Measurements from ENCODE around the gene ATP2B1. TPM values are rescaled to one million over a fixed set of nuclear protein-coding genes. Genes with fewer than 3 reads are reported as not detected.
"Not testable (repeated sequence)": the region's sequence is repeated elsewhere in the genome, so short reads cannot be mapped to it uniquely, and the experiment has no call there.

ATP2B1 gene
- total RNA-seq, 1 donor from 2014 or later = 5.1 TPM

DNA sequence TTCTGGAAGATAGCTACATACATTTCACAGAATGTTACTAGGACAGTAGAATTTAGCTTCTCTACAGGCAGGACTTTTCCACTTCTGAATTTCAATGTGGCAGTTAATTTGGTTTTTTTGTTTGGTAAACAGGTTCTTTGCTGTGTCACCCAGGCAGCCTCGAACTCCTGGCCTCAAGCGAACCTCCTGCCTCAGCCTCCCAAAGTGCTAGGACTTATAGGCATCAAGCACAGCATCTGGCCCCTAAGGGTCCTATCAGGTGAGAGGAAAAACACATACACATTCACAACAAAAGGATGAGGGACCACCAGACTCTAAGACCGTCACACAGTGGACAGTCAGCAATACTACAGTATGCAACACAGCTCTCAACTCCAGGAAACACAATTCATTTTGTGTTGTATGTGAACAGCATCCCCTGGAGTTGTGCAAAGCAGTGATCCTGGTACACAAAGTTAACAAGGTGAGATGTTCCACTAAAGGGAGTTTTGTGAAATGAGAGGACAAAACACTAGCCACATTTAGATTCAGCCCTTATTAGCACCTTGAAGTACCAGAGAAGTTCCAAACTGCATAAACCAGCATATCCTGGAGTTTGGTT is 6.9 kb downstream of the ATP2B1 start:
- H3K4me1 ChIP-seq = peaks cover 0 to under 1% of the 10 kb centered on the region in 2 donors
- TF ChIP-seq, protein P1, sequence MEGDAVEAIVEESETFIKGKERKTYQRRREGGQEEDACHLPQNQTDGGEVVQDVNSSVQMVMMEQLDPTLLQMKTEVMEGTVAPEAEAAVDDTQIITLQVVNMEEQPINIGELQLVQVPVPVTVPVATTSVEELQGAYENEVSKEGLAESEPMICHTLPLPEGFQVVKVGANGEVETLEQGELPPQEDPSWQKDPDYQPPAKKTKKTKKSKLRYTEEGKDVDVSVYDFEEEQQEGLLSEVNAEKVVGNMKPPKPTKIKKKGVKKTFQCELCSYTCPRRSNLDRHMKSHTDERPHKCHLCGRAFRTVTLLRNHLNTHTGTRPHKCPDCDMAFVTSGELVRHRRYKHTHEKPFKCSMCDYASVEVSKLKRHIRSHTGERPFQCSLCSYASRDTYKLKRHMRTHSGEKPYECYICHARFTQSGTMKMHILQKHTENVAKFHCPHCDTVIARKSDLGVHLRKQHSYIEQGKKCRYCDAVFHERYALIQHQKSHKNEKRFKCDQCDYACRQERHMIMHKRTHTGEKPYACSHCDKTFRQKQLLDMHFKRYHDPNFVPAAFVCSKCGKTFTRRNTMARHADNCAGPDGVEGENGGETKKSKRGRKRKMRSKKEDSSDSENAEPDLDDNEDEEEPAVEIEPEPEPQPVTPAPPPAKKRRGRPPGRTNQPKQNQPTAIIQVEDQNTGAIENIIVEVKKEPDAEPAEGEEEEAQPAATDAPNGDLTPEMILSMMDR (IDR thresholded peaks at IDR 0.05) = no peak
- no peaks in the 10 kb centered on the region for H3K9me3 ChIP-seq
- no peaks in the 10 kb centered on the region for H3K27me3 ChIP-seq
- H3K4me3 ChIP-seq = no peak overlapping the region
- H3K36me3 ChIP-seq = no peaks in the 10 kb centered on the region
- no peak for DNase-seq (ENCODE audit: low spot score in 2 of 2)
- no peak overlapping the region for H3K27ac ChIP-seq
- intact Hi-C loops (cut with DNase I) = no loop called here

DNA sequence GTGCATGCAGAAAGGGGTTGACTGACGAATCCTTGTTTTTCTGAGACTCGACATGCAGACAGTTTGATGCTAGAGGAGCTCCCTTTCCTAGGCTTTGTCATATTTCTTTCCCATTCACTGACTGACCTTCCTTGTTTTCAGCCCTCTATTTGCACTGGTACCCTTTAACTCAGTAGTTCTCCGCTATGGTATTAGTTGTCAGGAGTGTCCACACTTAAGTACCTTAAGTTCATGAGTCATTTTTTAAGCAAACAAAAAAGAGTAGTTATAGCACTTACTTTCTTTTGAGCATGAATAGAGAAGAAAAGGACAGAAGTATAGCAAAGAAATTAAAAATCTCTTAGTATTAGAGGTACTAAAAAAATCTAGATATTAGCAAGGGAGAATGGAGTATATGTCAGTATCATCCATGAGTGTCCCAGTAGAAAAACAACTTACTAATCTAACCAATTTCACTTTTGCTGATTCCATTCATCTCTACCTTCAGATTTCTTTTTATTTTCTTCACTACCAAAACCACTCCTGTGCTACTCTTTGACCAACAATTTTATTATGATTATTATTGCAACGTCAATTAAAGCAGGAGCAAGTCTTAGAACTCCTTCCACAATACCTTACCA is 8.3 kb downstream of the ATP2B1 start:
- no peak overlapping the region for H3K27ac ChIP-seq
- H3K9me3 ChIP-seq = no peaks in the 10 kb centered on the region
- no peaks in the 10 kb centered on the region for H3K27me3 ChIP-seq
- TF ChIP-seq, protein P1 (IDR thresholded peaks at IDR 0.05) = no peak
- DNase-seq (ENCODE audit: low spot score in 2 of 2) = no peak
- no peaks in the 10 kb centered on the region for H3K4me1 ChIP-seq
- intact Hi-C loops (cut with DNase I) = no loop called here
- H3K36me3 ChIP-seq = no peaks in the 10 kb centered on the region
- no peak overlapping the region for H3K4me3 ChIP-seq

DNA sequence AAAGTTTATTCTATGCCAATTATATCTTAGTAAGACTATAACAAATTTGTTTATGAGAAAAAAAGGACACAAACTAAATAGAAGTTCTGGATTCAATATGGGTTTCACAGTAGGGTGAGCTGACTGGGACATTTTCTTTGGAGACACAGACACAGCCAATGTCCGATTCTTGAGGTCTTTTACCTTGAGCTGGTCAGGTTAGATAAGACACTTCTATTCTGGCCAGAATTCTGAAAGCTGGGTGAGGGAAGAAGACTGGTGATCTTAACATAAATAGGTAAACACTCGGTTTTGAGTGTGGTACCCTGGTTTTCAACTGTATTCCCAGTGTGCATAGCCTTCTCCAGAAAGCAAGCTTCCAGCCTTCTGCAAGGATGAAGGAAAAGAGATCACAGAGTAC is 10.0 kb downstream of the ATP2B1 start:
- no peak for DNase-seq (ENCODE audit: low spot score in 2 of 2)
- H3K4me3 ChIP-seq = no peak overlapping the region
- intact Hi-C loops (cut with DNase I) = no loop called here
- TF ChIP-seq, protein P1 (IDR thresholded peaks at IDR 0.05) = no peak
- H3K27ac ChIP-seq = no peak overlapping the region
- no peaks in the 10 kb centered on the region for H3K9me3 ChIP-seq
- no peaks in the 10 kb centered on the region for H3K27me3 ChIP-seq
- no peaks in the 10 kb centered on the region for H3K36me3 ChIP-seq
- H3K4me1 ChIP-seq = no peaks in the 10 kb centered on the region

DNA sequence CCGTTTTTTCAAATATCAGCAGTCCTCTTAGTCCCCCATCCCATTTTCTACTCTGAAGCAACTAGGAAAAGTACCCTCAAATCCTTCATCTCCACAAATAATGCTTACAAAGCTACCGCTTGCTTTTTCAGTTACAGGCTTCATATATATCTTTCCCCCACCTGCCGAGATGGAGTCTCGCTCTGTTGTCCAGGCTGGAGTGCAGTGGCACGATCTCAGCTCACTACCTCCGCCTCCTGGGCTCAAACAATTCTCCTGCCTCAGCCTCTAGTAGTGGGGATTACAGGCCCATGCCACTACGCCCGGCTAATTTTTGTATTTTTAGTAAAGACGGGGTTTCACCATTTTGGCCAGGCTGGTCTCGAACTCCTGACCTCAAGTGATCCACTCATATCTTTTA is 10.9 kb downstream of the ATP2B1 start:
- DNase-seq (ENCODE audit: low spot score in 2 of 2); intact Hi-C loops (cut with DNase I); H3K27ac ChIP-seq; H3K9me3 ChIP-seq; H3K4me3 ChIP-seq; H3K36me3 ChIP-seq; H3K4me1 ChIP-seq; H3K27me3 ChIP-seq: not testable (repeated sequence)

DNA sequence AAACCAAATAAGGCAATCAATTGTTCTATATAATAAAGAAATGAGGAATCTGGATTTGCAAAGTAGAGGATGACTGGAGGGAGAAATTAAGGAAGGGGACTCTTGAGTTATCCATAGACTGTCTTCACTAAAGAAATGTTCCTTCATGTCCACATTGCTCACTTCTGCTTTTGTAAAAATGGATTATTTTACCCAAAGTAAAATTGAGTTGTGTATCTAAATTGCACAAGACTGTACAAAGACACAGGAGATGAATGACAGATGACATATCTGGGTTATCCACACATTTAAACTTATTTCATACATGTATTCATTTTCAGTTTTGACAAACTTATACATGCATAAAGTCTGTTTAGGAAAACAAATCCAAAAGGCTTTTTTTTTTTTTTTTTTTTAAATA is 11.3 kb downstream of the ATP2B1 start:
- H3K36me3 ChIP-seq = no peaks in the 10 kb centered on the region
- TF ChIP-seq, protein P1 (IDR thresholded peaks at IDR 0.05) = no peak
- intact Hi-C loops (cut with DNase I) = no loop called here
- no peaks in the 10 kb centered on the region for H3K27me3 ChIP-seq
- no peaks in the 10 kb centered on the region for H3K9me3 ChIP-seq
- no peak overlapping the region for H3K27ac ChIP-seq
- DNase-seq (ENCODE audit: low spot score in 2 of 2) = no peak
- H3K4me3 ChIP-seq = no peak overlapping the region
- no peaks in the 10 kb centered on the region for H3K4me1 ChIP-seq

DNA sequence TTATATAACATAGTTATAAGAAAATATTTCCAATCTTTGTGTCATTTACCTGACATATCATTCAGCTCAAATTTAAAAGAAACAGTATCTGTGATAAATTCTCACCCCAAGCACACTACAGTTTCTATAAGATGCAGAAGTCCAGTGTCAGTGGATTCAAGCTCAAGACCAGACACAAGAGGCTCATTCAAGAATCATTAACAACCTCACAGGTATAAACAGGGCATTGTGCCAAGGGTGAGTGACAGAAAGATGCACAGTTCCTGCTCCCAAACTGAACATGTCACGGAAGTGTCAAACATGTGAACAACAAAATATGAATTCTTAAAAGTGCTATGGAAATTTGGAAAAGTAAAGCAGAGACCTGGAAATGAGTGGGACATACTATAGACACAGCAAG is 12.8 kb downstream of the ATP2B1 start:
- no peaks in the 10 kb centered on the region for H3K27me3 ChIP-seq
- H3K4me1 ChIP-seq = no peaks in the 10 kb centered on the region
- DNase-seq (ENCODE audit: low spot score in 2 of 2) = no peak
- no peaks in the 10 kb centered on the region for H3K36me3 ChIP-seq
- TF ChIP-seq, protein P1 (IDR thresholded peaks at IDR 0.05) = no peak
- no peak overlapping the region for H3K4me3 ChIP-seq
- H3K9me3 ChIP-seq = no peaks in the 10 kb centered on the region
- no peak overlapping the region for H3K27ac ChIP-seq
- intact Hi-C loops (cut with DNase I) = no loop called here
